ENCODE results near the gene REX1BD. TPM values are rescaled to one million over a fixed set of nuclear protein-coding genes. Genes with fewer than 3 reads are reported as not detected.
A peak's percentile ranks its signal among the peaks of the same experiment; 100 is the strongest.
"Not testable (repeated sequence)": the region's sequence is repeated elsewhere in the genome, so short reads cannot be mapped to it uniquely, and the experiment has no call there.

REX1BD gene
- total and polyA plus RNA-seq, 3 experiments from 2014 or later: 107 to 169 (median 110) TPM

DNA sequence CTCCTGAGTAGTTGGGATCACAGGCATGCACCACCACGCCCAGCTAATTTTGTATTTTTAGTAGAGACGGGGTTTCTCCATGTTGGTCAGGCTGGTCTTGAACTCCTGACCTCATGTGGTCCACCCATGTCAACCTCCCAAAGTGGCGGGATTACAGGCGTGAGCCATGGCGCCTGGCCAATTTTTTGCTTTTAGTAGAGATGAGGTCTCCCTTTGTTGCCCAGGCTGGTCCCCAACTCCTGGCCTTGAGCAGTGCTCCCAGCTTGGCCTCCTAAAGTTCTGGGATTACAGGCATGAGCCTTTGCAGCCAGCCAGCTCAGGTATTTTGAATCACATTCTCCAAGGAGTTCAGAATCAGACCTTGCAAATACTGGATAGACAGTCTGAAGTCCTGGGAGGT lies 4.1 kb downstream of the REX1BD start:
- peaks cover 34% of the 10 kb centered on the region for H3K4me1 ChIP-seq (ENCODE audit: insufficient read depth, low read length)
- H3K9me3 ChIP-seq (ENCODE audit: low read length); H3K27me3 Mint-ChIP-seq; H3K9me3 Mint-ChIP-seq; H3K27ac ChIP-seq (ENCODE audit: low read depth, low read length); H3K4me3 ChIP-seq (ENCODE audit: low read length); H3K27me3 ChIP-seq (ENCODE audit: insufficient read depth, low read length, poor library complexity, severe bottlenecking); H3K36me3 ChIP-seq (ENCODE audit: insufficient read depth, low read length): not testable (repeated sequence)
- POLR2A ChIA-PET: interaction anchor here (0.5 to 1.6 kb wide), 4 partner anchors 11 to 21 kb away, joined by 3 to 5 read pairs (median 4); partner anchors contain the start of genes TMEM59L and UBA52
- peaks cover 0 to 21% (median 0%) of the 10 kb centered on the region in 3 donors for H3K36me3 Mint-ChIP-seq
- H3K27ac Mint-ChIP-seq: peak overlapping the region in 5 of 8 donors; percentile 8 to 74 (median 54)
- H3K4me3 Mint-ChIP-seq: peak overlapping the region in 2 of 7 donors; percentile 11 to 70
- peaks cover 31 to 43% (median 36%) of the 10 kb centered on the region in 3 donors for H3K4me1 Mint-ChIP-seq
- CTCF ChIA-PET: interaction anchor here (1.0 to 4.3 kb wide), 4 partner anchors 15 to 255 kb away, joined by 3 to 25 read pairs (median 6); partner anchors contain the start of gene UBA52
- DNase-seq: peak in 1 of 5 donors; percentile 42

DNA sequence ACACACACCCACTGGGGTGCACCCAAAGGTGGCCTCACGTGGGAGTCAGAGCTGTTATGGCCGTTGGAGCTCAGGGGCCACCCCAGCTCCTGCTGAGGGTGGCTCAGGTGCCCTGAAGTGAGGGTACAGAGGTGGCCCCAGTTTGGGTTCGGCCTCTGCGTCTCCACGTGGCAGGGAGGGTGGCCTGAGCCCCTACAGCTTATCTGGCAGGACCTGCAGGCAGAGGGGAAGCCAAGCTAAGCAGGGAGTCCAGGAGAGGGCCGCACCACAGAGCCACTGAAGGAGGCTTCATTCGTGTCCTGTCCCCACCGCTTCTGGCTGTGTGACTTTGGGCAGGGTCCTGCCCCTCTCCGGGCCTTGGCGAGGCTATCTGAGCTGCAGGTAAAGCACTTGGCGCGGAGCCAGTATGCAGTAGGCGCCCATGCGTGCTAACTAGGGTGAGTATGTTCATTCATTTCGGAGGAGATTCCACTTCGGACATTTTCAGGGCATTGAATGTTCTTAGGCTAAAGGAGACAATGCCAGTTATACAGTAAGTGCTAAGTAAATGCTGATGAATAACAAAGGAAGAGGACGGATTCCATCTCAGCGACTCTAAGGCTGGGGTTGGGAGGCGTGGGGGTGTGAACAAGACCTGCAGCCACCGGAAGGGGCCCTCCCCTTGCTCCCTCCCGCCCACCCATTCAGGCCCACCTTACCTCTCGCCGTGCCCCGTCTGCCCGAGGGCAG lies 4.9 kb downstream of the REX1BD start:
- H3K9me3 Mint-ChIP-seq: no peaks in the 10 kb centered on the region
- peak in 1 of 5 donors; percentile 52 for DNase-seq
- peak overlapping the region; percentile 56 to 74 (median 71) for H3K4me3 Mint-ChIP-seq
- ChIA-PET POLR2A (interaction anchor here (0.5 to 1.6 kb wide), 10 partner anchors 12 to 1223 kb away, joined by 3 to 5 read pairs (median 3); partner anchors contain the start of genes KXD1, TMEM59L and UBA52), CTCF (interaction anchor here (0.6 to 4.3 kb wide), 24 partner anchors 8 to 397 kb away, joined by 3 to 25 read pairs (median 4); partner anchors contain the start of genes COPE, DDX49 and UBA52)
- H3K27me3 ChIP-seq (ENCODE audit: insufficient read depth, low read length, poor library complexity, severe bottlenecking): peaks cover 4% of the 10 kb centered on the region
- no peak overlapping the region for H3K27ac ChIP-seq (ENCODE audit: low read depth, low read length)
- H3K4me1 ChIP-seq (ENCODE audit: insufficient read depth, low read length): peaks cover 28% of the 10 kb centered on the region
- H3K27me3 Mint-ChIP-seq: peaks cover 0 to 3% of the 10 kb centered on the region in 2 donors
- peak overlapping the region; percentile 29 to 86 (median 62) for H3K27ac Mint-ChIP-seq
- H3K36me3 Mint-ChIP-seq: peaks cover 0 to 21% (median 0%) of the 10 kb centered on the region in 3 donors
- H3K4me3 ChIP-seq (ENCODE audit: low read length): no peak overlapping the region
- H3K36me3 ChIP-seq (ENCODE audit: insufficient read depth, low read length): peaks cover 6% of the 10 kb centered on the region
- H3K4me1 Mint-ChIP-seq: peaks cover 24 to 36% (median 29%) of the 10 kb centered on the region in 3 donors
- no peaks in the 10 kb centered on the region for H3K9me3 ChIP-seq (ENCODE audit: low read length)

DNA sequence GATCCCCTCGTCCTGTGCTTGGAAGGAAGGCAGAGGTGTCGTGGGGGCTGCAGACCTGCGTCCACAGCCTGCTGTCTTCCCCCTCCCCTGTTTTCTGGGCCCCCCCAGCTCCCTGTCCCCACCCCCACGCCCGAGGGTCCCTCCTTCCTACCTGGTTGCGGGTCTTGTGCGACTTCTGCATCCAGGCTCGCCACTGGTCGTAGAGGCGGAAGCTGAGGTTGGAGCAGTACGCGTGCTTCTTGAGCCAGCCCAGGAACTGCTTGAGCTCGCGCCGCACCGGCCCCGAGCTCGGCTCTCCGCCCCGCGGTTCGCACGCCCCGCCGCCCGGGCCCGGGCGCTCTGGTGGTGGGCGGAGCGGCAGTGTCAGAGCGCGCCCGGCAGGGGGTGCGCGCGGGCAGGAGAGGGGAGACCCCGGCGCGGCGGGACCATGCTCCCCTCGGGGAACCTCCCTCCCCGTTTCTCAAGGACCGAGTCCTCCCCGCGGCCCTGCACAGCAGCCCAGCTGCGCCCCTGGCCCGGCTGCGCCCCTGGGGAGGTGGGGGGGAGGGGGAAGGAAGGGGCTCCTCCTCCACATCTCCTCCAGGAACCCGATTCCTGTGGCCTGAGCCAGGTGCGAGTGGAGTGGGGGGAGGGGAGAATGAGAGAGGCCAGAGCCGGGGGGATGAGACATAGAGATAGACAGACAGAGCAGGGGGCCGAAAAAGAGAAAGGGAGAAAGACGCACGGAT lies 5.7 kb downstream of the REX1BD start:
- Histone ChIP-seq H3K4me3 (ENCODE audit: low read length) (peak overlapping the region; percentile 75), H3K9me3 (ENCODE audit: low read length) (no peaks in the 10 kb centered on the region), H3K4me1 (ENCODE audit: insufficient read depth, low read length) (peaks cover 28% of the 10 kb centered on the region), H3K36me3 (ENCODE audit: insufficient read depth, low read length) (peaks cover 6% of the 10 kb centered on the region), H3K27me3 (ENCODE audit: insufficient read depth, low read length, poor library complexity, severe bottlenecking) (peaks cover 4% of the 10 kb centered on the region), H3K27ac (ENCODE audit: low read depth, low read length) (peak overlapping the region; percentile 38)
- peaks cover under 1 to 3% of the 10 kb centered on the region in 2 donors for H3K27me3 Mint-ChIP-seq
- H3K9me3 Mint-ChIP-seq: no peaks in the 10 kb centered on the region
- H3K36me3 Mint-ChIP-seq: peaks cover 0 to 19% (median 0%) of the 10 kb centered on the region in 3 donors
- ChIA-PET POLR2A (interaction anchor here (0.5 to 1.6 kb wide), 6 partner anchors 18 to 1120 kb away, joined by 3 to 5 read pairs (median 3); partner anchors contain the start of genes KXD1 and UBA52), CTCF (interaction anchor here (0.6 to 4.3 kb wide), 24 partner anchors 8 to 396 kb away, joined by 3 to 25 read pairs (median 4); partner anchors contain the start of genes COPE and DDX49)
- H3K27ac Mint-ChIP-seq: peak overlapping the region; percentile 56 to 89 (median 82)
- peak overlapping the region; percentile 68 to 79 (median 77) for H3K4me3 Mint-ChIP-seq
- peaks cover 24 to 36% (median 29%) of the 10 kb centered on the region in 3 donors for H3K4me1 Mint-ChIP-seq
- DNase-seq: peak; percentile 66 to 81 (median 72)

DNA sequence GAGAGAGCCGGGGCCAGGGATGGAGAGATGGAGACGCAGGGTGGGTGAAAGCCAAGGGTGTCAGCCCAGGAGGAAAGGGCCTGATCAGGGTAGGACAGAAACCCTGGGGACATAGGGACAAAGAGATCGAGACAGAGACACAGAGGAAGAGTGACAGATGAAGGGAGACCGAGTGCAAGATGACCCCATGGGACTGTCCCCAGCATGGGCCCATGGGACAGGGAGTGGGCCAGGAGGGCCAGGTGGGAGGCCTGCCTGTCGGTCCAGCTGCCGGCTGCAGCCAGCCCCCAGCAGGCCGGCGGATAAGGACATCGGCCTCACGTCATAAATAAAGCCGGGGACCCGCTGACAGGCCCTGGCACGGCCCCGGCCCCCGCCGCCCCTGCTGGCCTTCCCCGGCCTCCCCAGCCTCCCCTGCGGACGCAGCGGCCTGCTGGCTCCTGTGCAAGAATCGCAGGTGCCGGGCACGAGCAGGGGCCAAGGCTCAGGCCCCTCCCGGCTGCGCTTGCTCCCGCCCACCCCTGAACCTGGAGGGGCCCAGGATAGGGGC lies 6.3 kb downstream of the REX1BD start:
- Mint-ChIP-seq H3K27me3 (peaks cover 3 to 5% of the 10 kb centered on the region in 2 donors), H3K4me3 (peak overlapping the region; percentile 68 to 79 (median 77)), H3K4me1 (peaks cover 20 to 32% (median 24%) of the 10 kb centered on the region in 3 donors), H3K9me3 (no peaks in the 10 kb centered on the region), H3K27ac (peak overlapping the region in 7 of 8 donors; percentile 71 to 89 (median 82)), H3K36me3 (peaks cover 0 to 18% (median 0%) of the 10 kb centered on the region in 3 donors)
- Histone ChIP-seq H3K27ac (ENCODE audit: low read depth, low read length) (peak overlapping the region; percentile 38), H3K27me3 (ENCODE audit: insufficient read depth, low read length, poor library complexity, severe bottlenecking) (peaks cover 4% of the 10 kb centered on the region), H3K4me1 (ENCODE audit: insufficient read depth, low read length) (peaks cover 23% of the 10 kb centered on the region), H3K36me3 (ENCODE audit: insufficient read depth, low read length) (peaks cover 6% of the 10 kb centered on the region), H3K9me3 (ENCODE audit: low read length) (no peaks in the 10 kb centered on the region), H3K4me3 (ENCODE audit: low read length) (peak overlapping the region; percentile 75)
- peak in 1 of 5 donors; percentile 44 for DNase-seq
- POLR2A ChIA-PET: no interaction called here
- CTCF ChIA-PET: interaction anchor here (1.0 to 4.3 kb wide), 9 partner anchors 74 to 395 kb away, joined by 3 to 25 read pairs (median 3); no protein-coding TSS in a partner anchor

DNA sequence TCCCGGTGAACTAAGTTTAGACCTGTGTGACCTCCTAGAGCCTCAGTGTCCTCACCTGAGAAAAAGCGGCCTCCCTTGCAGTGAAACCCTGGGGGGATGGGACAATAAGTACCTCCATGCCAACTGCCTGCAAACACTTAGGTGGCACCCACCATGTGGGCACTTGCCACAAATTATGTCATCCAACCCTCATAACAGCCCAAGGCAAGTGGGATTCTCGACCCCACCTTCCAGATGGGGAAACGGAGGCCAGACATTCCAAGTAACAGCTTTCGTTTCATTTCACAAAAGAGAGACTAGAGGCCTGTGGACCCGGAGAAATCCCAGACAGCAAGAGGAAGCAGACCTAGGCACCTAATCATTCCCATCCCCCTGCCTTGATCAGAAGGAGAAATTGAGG lies 6.9 kb downstream of the REX1BD start:
- Histone ChIP-seq H3K27ac (ENCODE audit: low read depth, low read length) (no peak overlapping the region), H3K4me1 (ENCODE audit: insufficient read depth, low read length) (peaks cover 17% of the 10 kb centered on the region), H3K27me3 (ENCODE audit: insufficient read depth, low read length, poor library complexity, severe bottlenecking) (peaks cover 4% of the 10 kb centered on the region), H3K36me3 (ENCODE audit: insufficient read depth, low read length) (peaks cover 6% of the 10 kb centered on the region), H3K4me3 (ENCODE audit: low read length) (no peak overlapping the region), H3K9me3 (ENCODE audit: low read length) (no peaks in the 10 kb centered on the region)
- Mint-ChIP-seq H3K27ac (peak overlapping the region in 3 of 8 donors; percentile 35 to 57 (median 55)), H3K4me3 (peak overlapping the region in 5 of 7 donors; percentile 37 to 55 (median 46)), H3K36me3 (peaks cover 0 to 16% (median 0%) of the 10 kb centered on the region in 3 donors), H3K4me1 (peaks cover 16 to 27% (median 19%) of the 10 kb centered on the region in 3 donors), H3K27me3 (peaks cover 3 to 6% of the 10 kb centered on the region in 2 donors), H3K9me3 (no peaks in the 10 kb centered on the region)
- peak in 1 of 5 donors; percentile 47 for DNase-seq
- ChIA-PET POLR2A (no interaction called here), CTCF (interaction anchor here (0.6 to 4.3 kb wide), 2 partner anchors 124 to 253 kb away, joined by 3 to 25 read pairs; no protein-coding TSS in a partner anchor)

DNA sequence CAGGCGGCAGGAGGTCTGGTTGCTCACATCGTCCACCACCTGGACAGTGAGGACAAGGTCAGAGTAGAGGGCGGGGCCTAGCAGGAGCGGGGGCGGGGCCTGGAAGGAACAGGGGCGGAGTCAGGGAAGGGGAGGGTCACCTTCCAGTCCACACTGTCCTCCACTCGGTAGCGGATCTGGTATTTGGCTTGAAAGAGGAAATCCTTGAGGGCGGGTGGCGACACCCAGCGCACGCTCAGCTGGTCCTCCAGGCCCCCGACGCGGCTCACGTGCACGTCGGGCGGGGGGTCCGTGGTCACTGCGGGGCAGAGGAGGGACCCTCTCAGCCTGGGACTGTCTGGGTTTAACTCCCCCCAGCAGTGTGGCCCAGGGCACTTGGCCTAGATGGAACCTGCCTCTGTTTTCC lies 8.2 kb downstream of the REX1BD start:
- peaks cover 12% of the 10 kb centered on the region for H3K4me1 ChIP-seq (ENCODE audit: insufficient read depth, low read length)
- H3K27ac Mint-ChIP-seq: no peak overlapping the region
- ChIA-PET POLR2A (no interaction called here), CTCF (interaction anchor here (0.6 kb wide), 1 partner anchor 46 kb away, joined by 3 read pairs; no protein-coding TSS in a partner anchor)
- no peaks in the 10 kb centered on the region for H3K9me3 ChIP-seq (ENCODE audit: low read length)
- no peak overlapping the region for H3K4me3 ChIP-seq (ENCODE audit: low read length)
- no peak for DNase-seq
- peak overlapping the region; percentile 29 for H3K27ac ChIP-seq (ENCODE audit: low read depth, low read length)
- H3K36me3 Mint-ChIP-seq: peaks cover 0 to 6% (median 0%) of the 10 kb centered on the region in 3 donors
- no peaks in the 10 kb centered on the region for H3K36me3 ChIP-seq (ENCODE audit: insufficient read depth, low read length)
- no peak overlapping the region for H3K4me3 Mint-ChIP-seq
- H3K4me1 Mint-ChIP-seq: peaks cover 11 to 19% (median 13%) of the 10 kb centered on the region in 3 donors
- H3K27me3 Mint-ChIP-seq: peaks cover 0 to 8% of the 10 kb centered on the region in 2 donors
- no peaks in the 10 kb centered on the region for H3K9me3 Mint-ChIP-seq
- H3K27me3 ChIP-seq (ENCODE audit: insufficient read depth, low read length, poor library complexity, severe bottlenecking): peaks cover 4% of the 10 kb centered on the region

Measured in CD8-positive, alpha-beta memory T cell (primary cell).